HepG2 (cell line): ENCODE data around the gene GLRX5. TPM values are rescaled to one million over a fixed set of nuclear protein-coding genes. Genes with fewer than 3 reads are reported as not detected.

Experiments used
- ADNP ChIP-seq: sonication (generic); formaldehyde crosslinking; IDR thresholded peaks from 2 replicates; pipeline ENCODE4 v1.4.0; 2020; ENCODE audit warnings: missing genetic modification reagents
- E2F2 ChIP-seq: sonication (generic); formaldehyde crosslinking; IDR thresholded peaks from 2 replicates; pipeline ENCODE4 v1.4.0; 2020; ENCODE audit warnings: missing genetic modification reagents, borderline replicate concordance
- HNRNPL ChIP-seq: fragments of 200-400 bp; formaldehyde crosslinking; IDR thresholded peaks from 2 replicates; pipeline ENCODE4 v1.6.1; 2017; ENCODE audit warnings: mild to moderate bottlenecking, low read depth, low read length
- IRF2 ChIP-seq: IDR thresholded peaks from 2 replicates; pipeline ENCODE4 v1.6.1; 2018; ENCODE audit warnings: missing genetic modification reagents, missing compliant biosample characterization
- KLF6 ChIP-seq: IDR thresholded peaks from 2 replicates; pipeline ENCODE4 v1.8.0; 2016; ENCODE audit warnings: missing biosample characterization, missing genetic modification reagents
- MIXL1 ChIP-seq: IDR thresholded peaks from 2 replicates; pipeline ENCODE4 v1.6.1; 2016
- MXI1 ChIP-seq: IDR thresholded peaks from 3 replicates; pipeline ENCODE4 v1.6.1; 2012; ENCODE audit warnings: low read depth, low read length, inconsistent platforms, borderline replicate concordance
- TBL1XR1 ChIP-seq: fragments of 150-350 bp; IDR thresholded peaks from 2 replicates; pipeline ENCODE4 v1.6.1; 2014; ENCODE audit warnings: borderline replicate concordance, low read length; ENCODE audit not compliant: partially characterized antibody
- TBX2 ChIP-seq: sonication (generic); formaldehyde crosslinking; IDR thresholded peaks from 2 replicates; pipeline ENCODE4 v1.5.0; 2020; ENCODE audit warnings: missing genetic modification reagents, mild to moderate bottlenecking, borderline replicate concordance
- ZMAT3 ChIP-seq: sonication (generic); formaldehyde crosslinking; conservative IDR thresholded peaks from 2 replicates; pipeline ENCODE4 v1.7.0; 2021; ENCODE audit warnings: missing genetic modification reagents
- ZNF230 ChIP-seq: sonication (generic); formaldehyde crosslinking; IDR thresholded peaks from 2 replicates; pipeline ENCODE4 v1.4.0; 2020; ENCODE audit warnings: mild to moderate bottlenecking, missing genetic modification reagents
- ZNF784 ChIP-seq: sonication (generic); formaldehyde crosslinking; IDR thresholded peaks from 2 replicates; pipeline ENCODE4 v1.5.1; 2020; ENCODE audit warnings: missing genetic modification reagents, mild to moderate bottlenecking, borderline replicate concordance
- ZNF841 ChIP-seq: sonication (generic); formaldehyde crosslinking; IDR thresholded peaks from 2 replicates; pipeline ENCODE4 v1.8.1; 2023; ENCODE audit warnings: missing genetic modification reagents, borderline replicate concordance
- ZSCAN20 ChIP-seq: sonication (generic); formaldehyde crosslinking; IDR thresholded peaks from 2 replicates; pipeline ENCODE4 v1.4.0; 2020; ENCODE audit warnings: missing genetic modification reagents, mild to moderate bottlenecking, borderline replicate concordance
- polyA plus RNA-seq, 8 experiments: library from polyadenylated mRNA; depleted of rRNA in 3 of 8; stranded (reverse) in 7 of 8; unstranded in 1 of 8; fragments of >200 nt; fragmentation: Illumina TruSeq in 4 of 8; extraction: Trizol in 4 of 8; gene quantifications; 2 replicates each; pipeline versions ENCODE4 v1.2.1 to v1.2.3, GENCODE V29; 2011 to 2016; ENCODE audit warnings: low read depth in 4 of 8, missing spikeins in 1 of 8, mixed read lengths in 1 of 8; ENCODE audit not compliant: insufficient read depth in 1 of 8
- total RNA-seq, 5 experiments: library from RNA; depleted of rRNA; stranded (reverse); fragments of >200 nt; fragmentation: Illumina TruSeq; extraction: Trizol; gene quantifications; 2 replicates each; pipeline ENCODE4 v1.2.3, GENCODE V29; 2016; ENCODE audit warnings: low read depth in 1 of 5
- TF ChIP-seq, protein P1 (sequence below): IDR thresholded peaks from 2 replicates; pipeline ENCODE4 v1.6.1; 2016; ENCODE audit warnings: missing biosample characterization, missing genetic modification reagents, low read depth
- TF ChIP-seq, protein P2 (sequence below): sonication (generic); formaldehyde crosslinking; IDR thresholded peaks from 2 replicates; pipeline ENCODE4 v1.8.1; 2023; ENCODE audit warnings: mild to moderate bottlenecking, missing genetic modification reagents
- TF ChIP-seq, protein P3 (sequence below): sonication (generic); formaldehyde crosslinking; IDR thresholded peaks from 2 replicates; pipeline ENCODE4 v1.5.0; 2020; ENCODE audit warnings: missing genetic modification reagents
- TF ChIP-seq, protein P4 (sequence below): sonication (generic); formaldehyde crosslinking; IDR thresholded peaks from 2 replicates; pipeline ENCODE4 v1.4.0; 2020; ENCODE audit warnings: missing genetic modification reagents
- TF ChIP-seq, protein P5 (sequence below): sonication (generic); formaldehyde crosslinking; conservative IDR thresholded peaks from 2 replicates; pipeline ENCODE4 v1.8.1; 2023; ENCODE audit warnings: missing genetic modification reagents

Gene GLRX5
- total and polyA plus RNA-seq, 2 of the 13 experiments (the other 11 are each of a cell fraction or from before 2014, with no cell fraction given) = 122 to 146 TPM

GRCh38 chr14:95547626-95548327, 12.9 kb downstream of the GLRX5 start (continued):
- TF ChIP-seq, protein P1, sequence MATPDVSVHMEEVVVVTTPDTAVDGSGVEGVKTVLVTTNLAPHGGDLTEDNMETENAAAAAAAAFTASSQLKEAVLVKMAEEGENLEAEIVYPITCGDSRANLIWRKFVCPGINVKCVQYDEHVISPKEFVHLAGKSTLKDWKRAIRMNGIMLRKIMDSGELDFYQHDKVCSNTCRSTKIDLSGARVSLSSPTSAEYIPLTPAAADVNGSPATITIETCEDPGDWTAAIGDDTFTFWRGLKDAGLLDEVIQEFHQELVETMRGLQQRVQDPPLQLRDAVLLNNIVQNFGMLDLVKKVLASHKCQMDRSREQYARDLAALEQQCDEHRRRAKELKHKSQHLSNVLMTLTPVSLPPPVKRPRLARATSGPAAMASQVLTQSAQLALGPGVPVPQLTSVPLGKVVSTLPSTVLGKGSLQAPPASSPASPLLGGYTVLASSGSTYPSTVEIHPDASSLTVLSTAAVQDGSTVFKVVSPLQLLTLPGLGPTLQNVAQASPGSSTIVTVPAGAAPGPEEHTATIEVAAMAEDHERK = no peak
- 0 out of 2 replicates have a peak, but pooled peaks have one; percentile 21 for TF ChIP-seq KLF6
- TF ChIP-seq ZNF230 (CRISPR knock-in tag) = no peak
- TF ChIP-seq, protein P2, sequence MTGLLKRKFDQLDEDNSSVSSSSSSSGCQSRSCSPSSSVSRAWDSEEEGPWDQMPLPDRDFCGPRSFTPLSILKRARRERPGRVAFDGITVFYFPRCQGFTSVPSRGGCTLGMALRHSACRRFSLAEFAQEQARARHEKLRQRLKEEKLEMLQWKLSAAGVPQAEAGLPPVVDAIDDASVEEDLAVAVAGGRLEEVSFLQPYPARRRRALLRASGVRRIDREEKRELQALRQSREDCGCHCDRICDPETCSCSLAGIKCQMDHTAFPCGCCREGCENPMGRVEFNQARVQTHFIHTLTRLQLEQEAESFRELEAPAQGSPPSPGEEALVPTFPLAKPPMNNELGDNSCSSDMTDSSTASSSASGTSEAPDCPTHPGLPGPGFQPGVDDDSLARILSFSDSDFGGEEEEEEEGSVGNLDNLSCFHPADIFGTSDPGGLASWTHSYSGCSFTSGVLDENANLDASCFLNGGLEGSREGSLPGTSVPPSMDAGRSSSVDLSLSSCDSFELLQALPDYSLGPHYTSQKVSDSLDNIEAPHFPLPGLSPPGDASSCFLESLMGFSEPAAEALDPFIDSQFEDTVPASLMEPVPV = no peak
- TF ChIP-seq, protein P3, sequence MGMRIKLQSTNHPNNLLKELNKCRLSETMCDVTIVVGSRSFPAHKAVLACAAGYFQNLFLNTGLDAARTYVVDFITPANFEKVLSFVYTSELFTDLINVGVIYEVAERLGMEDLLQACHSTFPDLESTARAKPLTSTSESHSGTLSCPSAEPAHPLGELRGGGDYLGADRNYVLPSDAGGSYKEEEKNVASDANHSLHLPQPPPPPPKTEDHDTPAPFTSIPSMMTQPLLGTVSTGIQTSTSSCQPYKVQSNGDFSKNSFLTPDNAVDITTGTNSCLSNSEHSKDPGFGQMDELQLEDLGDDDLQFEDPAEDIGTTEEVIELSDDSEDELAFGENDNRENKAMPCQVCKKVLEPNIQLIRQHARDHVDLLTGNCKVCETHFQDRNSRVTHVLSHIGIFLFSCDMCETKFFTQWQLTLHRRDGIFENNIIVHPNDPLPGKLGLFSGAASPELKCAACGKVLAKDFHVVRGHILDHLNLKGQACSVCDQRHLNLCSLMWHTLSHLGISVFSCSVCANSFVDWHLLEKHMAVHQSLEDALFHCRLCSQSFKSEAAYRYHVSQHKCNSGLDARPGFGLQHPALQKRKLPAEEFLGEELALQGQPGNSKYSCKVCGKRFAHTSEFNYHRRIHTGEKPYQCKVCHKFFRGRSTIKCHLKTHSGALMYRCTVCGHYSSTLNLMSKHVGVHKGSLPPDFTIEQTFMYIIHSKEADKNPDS = 0 out of 2 replicates have a peak, but pooled peaks have one; percentile 53
- TF ChIP-seq TBL1XR1 = peak; percentile 74
- no peak for TF ChIP-seq ADNP (CRISPR knock-in tag)
- TF ChIP-seq TBX2 (CRISPR knock-in tag) = peak; percentile 94
- peak; percentile 85; the same call in 1 of the 2 replicates for TF ChIP-seq MIXL1
- TF ChIP-seq E2F2 (CRISPR knock-in tag) = no peak
- TF ChIP-seq HNRNPL = no peak
- TF ChIP-seq, protein P4, sequence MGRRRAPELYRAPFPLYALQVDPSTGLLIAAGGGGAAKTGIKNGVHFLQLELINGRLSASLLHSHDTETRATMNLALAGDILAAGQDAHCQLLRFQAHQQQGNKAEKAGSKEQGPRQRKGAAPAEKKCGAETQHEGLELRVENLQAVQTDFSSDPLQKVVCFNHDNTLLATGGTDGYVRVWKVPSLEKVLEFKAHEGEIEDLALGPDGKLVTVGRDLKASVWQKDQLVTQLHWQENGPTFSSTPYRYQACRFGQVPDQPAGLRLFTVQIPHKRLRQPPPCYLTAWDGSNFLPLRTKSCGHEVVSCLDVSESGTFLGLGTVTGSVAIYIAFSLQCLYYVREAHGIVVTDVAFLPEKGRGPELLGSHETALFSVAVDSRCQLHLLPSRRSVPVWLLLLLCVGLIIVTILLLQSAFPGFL (CRISPR knock-in tag) = no peak
- 0 out of 2 replicates have a peak, but pooled peaks have one; percentile 55 for TF ChIP-seq ZMAT3 (CRISPR knock-in tag)
- TF ChIP-seq, protein P5, sequence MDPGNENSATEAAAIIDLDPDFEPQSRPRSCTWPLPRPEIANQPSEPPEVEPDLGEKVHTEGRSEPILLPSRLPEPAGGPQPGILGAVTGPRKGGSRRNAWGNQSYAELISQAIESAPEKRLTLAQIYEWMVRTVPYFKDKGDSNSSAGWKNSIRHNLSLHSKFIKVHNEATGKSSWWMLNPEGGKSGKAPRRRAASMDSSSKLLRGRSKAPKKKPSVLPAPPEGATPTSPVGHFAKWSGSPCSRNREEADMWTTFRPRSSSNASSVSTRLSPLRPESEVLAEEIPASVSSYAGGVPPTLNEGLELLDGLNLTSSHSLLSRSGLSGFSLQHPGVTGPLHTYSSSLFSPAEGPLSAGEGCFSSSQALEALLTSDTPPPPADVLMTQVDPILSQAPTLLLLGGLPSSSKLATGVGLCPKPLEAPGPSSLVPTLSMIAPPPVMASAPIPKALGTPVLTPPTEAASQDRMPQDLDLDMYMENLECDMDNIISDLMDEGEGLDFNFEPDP (CRISPR knock-in tag) = no peak
- TF ChIP-seq MXI1 = peak; percentile 39; the same call in 1 of the 3 replicates
- no peak for TF ChIP-seq ZSCAN20 (CRISPR knock-in tag)
- no peak for TF ChIP-seq ZNF841 (CRISPR knock-in tag)
- TF ChIP-seq ZNF784 (CRISPR knock-in tag) = no peak
- TF ChIP-seq IRF2 (CRISPR knock-in tag) = peak; percentile 58
